Neural progenitor cell (in vitro differentiated cells): ENCODE results near the gene KNDC1.

Source experiments
- EZH2 ChIP-seq: fragments of 200-600 bp; sonication (generic); IDR thresholded peaks from 2 replicates; pipeline ENCODE4 v1.6.1; 2017; ENCODE audit warnings: antibody characterized with exemption, mild to moderate bottlenecking, moderate library complexity
- EZH2phosphoT487 ChIP-seq: fragments of 200-600 bp; sonication (generic); IDR thresholded peaks from 2 replicates; pipeline ENCODE4 v1.6.1; 2017; ENCODE audit warnings: antibody characterized with exemption
- TF ChIP-seq, protein P1 (sequence below): fragments of 200-600 bp; sonication (generic); IDR thresholded peaks from 2 replicates; pipeline ENCODE4 v1.5.1; 2017; ENCODE audit warnings: antibody characterized with exemption, mild to moderate bottlenecking

GRCh38 chr10:133173860-133174640 lies 14.0 kb downstream of the KNDC1 start:
- TF ChIP-seq, protein P1, sequence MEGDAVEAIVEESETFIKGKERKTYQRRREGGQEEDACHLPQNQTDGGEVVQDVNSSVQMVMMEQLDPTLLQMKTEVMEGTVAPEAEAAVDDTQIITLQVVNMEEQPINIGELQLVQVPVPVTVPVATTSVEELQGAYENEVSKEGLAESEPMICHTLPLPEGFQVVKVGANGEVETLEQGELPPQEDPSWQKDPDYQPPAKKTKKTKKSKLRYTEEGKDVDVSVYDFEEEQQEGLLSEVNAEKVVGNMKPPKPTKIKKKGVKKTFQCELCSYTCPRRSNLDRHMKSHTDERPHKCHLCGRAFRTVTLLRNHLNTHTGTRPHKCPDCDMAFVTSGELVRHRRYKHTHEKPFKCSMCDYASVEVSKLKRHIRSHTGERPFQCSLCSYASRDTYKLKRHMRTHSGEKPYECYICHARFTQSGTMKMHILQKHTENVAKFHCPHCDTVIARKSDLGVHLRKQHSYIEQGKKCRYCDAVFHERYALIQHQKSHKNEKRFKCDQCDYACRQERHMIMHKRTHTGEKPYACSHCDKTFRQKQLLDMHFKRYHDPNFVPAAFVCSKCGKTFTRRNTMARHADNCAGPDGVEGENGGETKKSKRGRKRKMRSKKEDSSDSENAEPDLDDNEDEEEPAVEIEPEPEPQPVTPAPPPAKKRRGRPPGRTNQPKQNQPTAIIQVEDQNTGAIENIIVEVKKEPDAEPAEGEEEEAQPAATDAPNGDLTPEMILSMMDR: no peak
- TF ChIP-seq EZH2phosphoT487: no peak
- no peak for TF ChIP-seq EZH2
